ENCODE measurements around the gene SLC34A1. TPM values are rescaled to one million over a fixed set of nuclear protein-coding genes. Genes with fewer than 3 reads are reported as not detected.
"Not testable (repeated sequence)": the region's sequence is repeated elsewhere in the genome, so short reads cannot be mapped to it uniquely, and the experiment has no call there.

SLC34A1 gene
- total and polyA plus RNA-seq, 8 donors: not detected

DNA sequence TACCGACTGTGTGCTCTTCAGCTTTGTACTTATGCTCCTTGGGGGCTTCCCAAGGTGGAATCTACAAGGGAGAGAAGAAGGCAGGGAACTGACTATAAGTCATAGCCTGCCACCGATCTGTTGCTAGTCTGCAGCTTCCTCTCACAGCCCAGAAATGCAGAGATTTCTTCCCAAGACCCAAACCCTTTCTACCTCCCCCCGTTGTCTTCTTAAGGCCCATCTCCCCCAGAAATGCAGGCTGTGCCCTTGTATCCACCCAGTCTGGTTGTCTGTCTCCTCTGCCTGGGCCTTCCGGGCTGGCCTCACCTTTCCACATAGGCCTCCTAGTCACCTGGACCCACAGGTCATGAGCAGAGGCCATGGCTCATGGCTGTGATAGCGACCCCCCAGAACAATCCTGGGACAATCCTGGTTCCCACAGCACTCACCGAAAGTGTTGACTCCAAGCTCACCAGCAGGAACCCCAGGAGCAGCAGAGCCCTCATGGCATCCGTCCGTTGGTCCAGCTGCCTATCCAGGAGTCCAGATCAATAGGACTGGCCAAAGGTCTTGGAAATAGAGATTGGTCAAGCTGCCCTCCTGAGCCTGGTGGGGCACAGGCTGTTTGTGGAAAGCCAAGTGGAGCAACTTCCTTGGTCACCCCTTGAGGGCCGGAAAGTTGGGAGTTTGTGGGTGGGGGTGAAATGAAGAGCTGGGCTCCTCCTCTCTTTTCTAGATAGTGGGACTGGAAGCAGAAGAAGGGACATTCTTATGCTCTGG lies 25.0 kb downstream of the SLC34A1 start, which contains the start of gene F12:
TSS of gene F12 (minus strand) at position 522 of the 759 bp plus-strand sequence. CDS start at position 485, 37 bp downstream.
- intact Hi-C loops (cut with DNase I): loop anchor here in 1 of 3 donors (5.0 kb wide), 1 partner anchor 43 kb away; no protein-coding TSS in a partner anchor
- FAIRE-seq: no peak

GRCh38 chr5:177410575-177410974 lies 26.3 kb downstream of the SLC34A1 start:
- intact Hi-C loops (cut with DNase I): no loop called here
- H3K36me3 ChIP-seq: no peaks in the 10 kb centered on the region
- no peaks in the 10 kb centered on the region for H3K9me3 ChIP-seq
- no peaks in the 10 kb centered on the region for H3K27me3 ChIP-seq
- no peak for DNase-seq
- TF ChIP-seq, protein P1, sequence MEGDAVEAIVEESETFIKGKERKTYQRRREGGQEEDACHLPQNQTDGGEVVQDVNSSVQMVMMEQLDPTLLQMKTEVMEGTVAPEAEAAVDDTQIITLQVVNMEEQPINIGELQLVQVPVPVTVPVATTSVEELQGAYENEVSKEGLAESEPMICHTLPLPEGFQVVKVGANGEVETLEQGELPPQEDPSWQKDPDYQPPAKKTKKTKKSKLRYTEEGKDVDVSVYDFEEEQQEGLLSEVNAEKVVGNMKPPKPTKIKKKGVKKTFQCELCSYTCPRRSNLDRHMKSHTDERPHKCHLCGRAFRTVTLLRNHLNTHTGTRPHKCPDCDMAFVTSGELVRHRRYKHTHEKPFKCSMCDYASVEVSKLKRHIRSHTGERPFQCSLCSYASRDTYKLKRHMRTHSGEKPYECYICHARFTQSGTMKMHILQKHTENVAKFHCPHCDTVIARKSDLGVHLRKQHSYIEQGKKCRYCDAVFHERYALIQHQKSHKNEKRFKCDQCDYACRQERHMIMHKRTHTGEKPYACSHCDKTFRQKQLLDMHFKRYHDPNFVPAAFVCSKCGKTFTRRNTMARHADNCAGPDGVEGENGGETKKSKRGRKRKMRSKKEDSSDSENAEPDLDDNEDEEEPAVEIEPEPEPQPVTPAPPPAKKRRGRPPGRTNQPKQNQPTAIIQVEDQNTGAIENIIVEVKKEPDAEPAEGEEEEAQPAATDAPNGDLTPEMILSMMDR (IDR thresholded peaks at IDR 0.05): no peak
- H3K27ac ChIP-seq: no peak overlapping the region
- WGBS, 2 donors: 75 to 79% methylated on average over 3 of the region's 3 CpGs
- H3K4me3 ChIP-seq: no peak overlapping the region
- H3K4me1 ChIP-seq: no peaks in the 10 kb centered on the region
- FAIRE-seq: no peak
- ATAC-seq: no peak

More for the DNA sequence above, 25.0 kb downstream of the SLC34A1 start, which contains the start of gene F12:
- Histone ChIP-seq H3K9me3 (no peaks in the 10 kb centered on the region), H3K27me3 (no peaks in the 10 kb centered on the region), H3K36me3 (no peaks in the 10 kb centered on the region), H3K4me1 (peaks cover 0 to 5% (median 4%) of the 10 kb centered on the region in 3 donors), H3K4me3 (no peak within 1 kb of the TSS), H3K27ac (no peak within 1 kb of the TSS)
- WGBS, 2 donors: 74 to 81% methylated on average over 9 of the region's 9 CpGs
- DNase-seq: no peak
- TF ChIP-seq, protein P1 (IDR thresholded peaks at IDR 0.05): no peak
- ATAC-seq: no peak

DNA sequence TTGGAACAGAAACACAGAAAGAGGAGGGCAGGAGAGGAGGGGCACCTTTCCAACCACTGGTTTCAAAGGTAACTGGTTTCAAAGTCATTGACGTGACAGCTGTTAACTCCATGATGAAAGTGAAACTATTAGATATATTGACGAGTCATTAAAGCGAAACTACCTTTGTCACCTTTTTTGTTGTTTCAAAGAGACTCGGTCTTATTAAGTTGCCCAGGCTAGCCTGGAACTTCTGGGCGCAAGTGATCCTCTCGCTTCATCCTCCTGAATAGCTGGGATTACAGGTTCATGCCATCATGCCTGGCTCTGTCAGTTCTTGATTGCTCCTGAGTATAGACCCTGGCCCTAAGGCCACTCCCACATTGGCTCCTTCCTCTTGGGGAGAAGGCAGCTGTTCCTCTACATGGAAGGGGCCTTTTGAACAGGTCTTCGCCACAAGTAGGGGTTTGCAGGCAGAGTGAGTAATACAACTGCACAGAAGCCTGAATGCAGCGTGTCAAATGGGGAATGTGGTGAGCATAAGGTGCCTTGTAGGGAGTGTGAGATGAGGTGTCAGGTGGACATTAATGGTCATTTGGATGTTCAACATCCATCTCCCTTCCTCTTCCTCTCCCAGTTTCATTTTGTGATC lies 28.5 kb downstream of the SLC34A1 start:
- DNase-seq (no peak), FAIRE-seq (no peak), ATAC-seq (no peak)
- intact Hi-C loops (cut with DNase I): no loop called here
- WGBS, 2 donors: 70 to 75% methylated on average over 8 of the region's 8 CpGs
- H3K27me3 ChIP-seq: no peaks in the 10 kb centered on the region
- no peak overlapping the region for H3K27ac ChIP-seq
- H3K4me1 ChIP-seq: no peaks in the 10 kb centered on the region
- H3K36me3 ChIP-seq: no peaks in the 10 kb centered on the region
- no peak overlapping the region for H3K4me3 ChIP-seq
- TF ChIP-seq, protein P1 (IDR thresholded peaks at IDR 0.05): no peak
- no peaks in the 10 kb centered on the region for H3K9me3 ChIP-seq

- DNase-seq: no peak
- intact Hi-C loops (cut with DNase I): no loop called here
- FAIRE-seq: no peak
- Histone ChIP-seq H3K36me3 (no peaks in the 10 kb centered on the region), H3K4me3 (no peak overlapping the region), H3K4me1 (no peaks in the 10 kb centered on the region), H3K27ac (no peak overlapping the region), H3K9me3 (no peaks in the 10 kb centered on the region), H3K27me3 (no peaks in the 10 kb centered on the region)
- 65 to 66% methylated on average over 3 of the region's 3 CpGs for WGBS, 2 donors
- TF ChIP-seq, protein P1 (IDR thresholded peaks at IDR 0.05): no peak
- no peak for ATAC-seq
Observed at GRCh38 chr5:177414481-177414880, 30.2 kb downstream of the SLC34A1 start.

DNA sequence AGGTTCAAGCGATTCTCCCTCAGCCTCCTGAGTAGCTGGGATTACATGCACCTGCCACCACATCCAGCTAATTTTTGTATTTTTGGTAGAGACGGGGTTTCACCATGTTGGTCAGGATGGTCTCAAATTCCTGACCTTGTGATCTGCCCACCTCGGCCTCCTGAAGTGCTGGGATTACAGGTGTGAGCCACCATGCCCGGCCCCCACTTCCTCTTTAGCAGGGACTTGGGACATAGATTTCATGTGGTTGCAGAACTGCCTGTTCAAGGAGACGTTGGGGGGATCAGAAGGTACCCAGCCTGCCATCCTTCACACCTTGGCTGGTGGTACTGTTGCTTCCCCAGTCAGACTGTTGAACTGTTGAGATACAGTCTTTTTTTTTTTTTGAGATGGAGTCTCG lies 32.8 kb downstream of the SLC34A1 start:
- H3K36me3 ChIP-seq; FAIRE-seq; H3K4me1 ChIP-seq; H3K4me3 ChIP-seq; H3K27me3 ChIP-seq; ATAC-seq; H3K9me3 ChIP-seq; H3K27ac ChIP-seq; DNase-seq; intact Hi-C loops (cut with DNase I): not testable (repeated sequence)
- 71 to 79% methylated on average over 6 of the region's 6 CpGs for WGBS, 2 donors

Measured in pancreas (tissue), 10 donors.